D721Med (cell line): ENCODE measurements around the gene OPCML.

Experiments
- DNase-seq: peaks from one replicate; pipeline ENCODE4 v3.0.0; 2011; ENCODE audit warnings: low spot score; ENCODE audit not compliant: insufficient read length
- FAIRE-seq: peaks from 2 replicates; lab custom pipeline; 2011; peaks lifted over from hg19 to GRCh38; lab: Jason Lieb, UNC
- CTCF ChIP-seq: IDR thresholded peaks from 2 replicates; pipeline ENCODE4 v1.5.1; 2012; ENCODE audit warnings: mild to moderate bottlenecking, control low read depth; ENCODE audit not compliant: insufficient read depth; ENCODE audit errors: missing control alignments

The OPCML gene

GRCh38 chr11:133553885-133554740 is 21.8 kb upstream of the OPCML start:
- TF ChIP-seq CTCF = no peak
- FAIRE-seq (no peak), DNase-seq (no peak)

GRCh38 chr11:133552938-133553337 is 20.6 kb upstream of the OPCML start:
- FAIRE-seq = no peak
- no peak for DNase-seq
- TF ChIP-seq CTCF = no peak

- FAIRE-seq = no peak
- TF ChIP-seq CTCF = no peak
- no peak for DNase-seq
Observed at GRCh38 chr11:133551064-133551463, 18.8 kb upstream of the OPCML start.

GRCh38 chr11:133549826-133550225 is 17.5 kb upstream of the OPCML start:
- TF ChIP-seq CTCF = no peak
- DNase-seq (no peak), FAIRE-seq (no peak)

- FAIRE-seq = no peak
- no peak for TF ChIP-seq CTCF
- no peak for DNase-seq
Observed at GRCh38 chr11:133548641-133549040, 16.3 kb upstream of the OPCML start.

- FAIRE-seq = no peak
- no peak for TF ChIP-seq CTCF
- DNase-seq = no peak
Observed at GRCh38 chr11:133547808-133548494, 15.7 kb upstream of the OPCML start.
